Measurements from ENCODE around the gene WDR27. TPM values are rescaled to one million over a fixed set of nuclear protein-coding genes. Genes with fewer than 3 reads are reported as not detected.

WDR27 gene
- total RNA-seq, 1 experiment from 2014 or later, result 18.0 TPM

DNA sequence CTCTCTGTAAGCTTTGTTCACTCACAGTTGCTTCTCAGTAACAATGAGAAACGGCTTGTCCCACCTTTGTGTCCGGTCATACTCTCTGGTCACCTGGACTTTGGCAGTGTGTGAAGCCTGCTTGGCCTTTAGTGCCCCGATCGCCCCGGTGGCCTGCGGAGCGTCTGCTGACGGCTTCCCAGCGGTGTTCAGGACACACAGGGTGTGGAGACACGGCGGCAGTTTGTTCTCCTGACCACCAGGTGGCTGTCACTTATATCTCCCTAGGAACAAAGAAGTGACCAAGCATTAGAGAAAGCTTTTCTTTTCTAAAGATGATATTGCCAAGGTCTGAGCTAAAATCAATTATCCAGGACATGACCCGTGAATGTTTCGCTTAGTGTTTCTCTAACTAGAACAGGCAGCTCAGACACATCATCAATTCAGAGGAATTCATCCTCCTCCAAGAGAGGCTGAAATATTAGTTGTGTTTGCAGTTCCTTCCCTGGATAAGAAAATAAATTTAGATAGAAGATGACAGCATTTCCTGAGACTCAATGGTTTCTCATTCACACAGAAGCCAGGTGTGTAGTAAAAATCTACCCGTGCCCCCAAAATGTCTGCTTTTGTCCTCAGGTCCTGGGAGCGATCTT is 280.8 kb downstream of the WDR27 start:
- no peak for DNase-seq
- no peaks in the 10 kb centered on the region for H3K36me3 ChIP-seq
- H3K27me3 ChIP-seq, result no peaks in the 10 kb centered on the region
- no peak overlapping the region for H3K4me3 ChIP-seq
- H3K9me3 ChIP-seq, result no peaks in the 10 kb centered on the region

DNA sequence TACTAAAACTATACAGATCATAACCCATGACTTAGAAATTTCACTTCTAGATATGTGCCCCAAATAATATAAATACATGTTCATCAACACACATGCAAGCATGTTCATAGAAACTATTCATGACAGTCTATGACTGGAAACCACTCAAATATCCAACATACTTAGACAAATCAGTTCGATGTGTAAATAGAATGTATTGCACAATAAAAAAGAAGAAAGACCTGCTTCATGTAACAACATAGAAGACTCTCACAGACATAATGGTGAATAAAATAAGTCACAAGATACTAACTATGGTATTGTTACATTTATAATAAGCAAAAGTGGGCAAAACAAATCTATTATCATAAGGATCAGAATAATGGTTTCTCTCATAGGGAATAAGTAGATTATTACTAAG is 284.7 kb downstream of the WDR27 start:
- peaks cover 14% of the 10 kb centered on the region for H3K9me3 ChIP-seq
- H3K4me3 ChIP-seq, result no peak overlapping the region
- H3K36me3 ChIP-seq, result no peaks in the 10 kb centered on the region
- DNase-seq, result no peak
- H3K27me3 ChIP-seq, result no peaks in the 10 kb centered on the region

DNA sequence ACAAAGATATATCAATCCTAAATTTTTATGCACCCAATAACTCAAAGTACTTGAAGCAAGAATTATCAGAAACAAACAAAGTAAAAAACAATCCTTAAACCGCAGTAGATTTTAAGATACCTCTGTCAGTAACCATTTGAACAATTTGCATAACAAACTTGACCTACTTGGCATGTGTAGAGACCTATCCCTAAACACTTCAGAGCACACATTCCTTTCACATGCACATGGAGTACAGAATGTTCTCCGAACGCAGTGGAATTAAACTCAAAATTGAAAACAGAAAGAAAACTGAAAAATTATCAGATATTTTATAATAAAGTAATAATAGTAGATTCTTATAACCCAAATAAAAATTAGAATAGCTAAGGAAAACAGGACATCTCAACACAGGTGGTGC is 285.6 kb downstream of the WDR27 start:
- H3K4me3 ChIP-seq, result no peak overlapping the region
- no peak for DNase-seq
- no peaks in the 10 kb centered on the region for H3K27me3 ChIP-seq
- H3K9me3 ChIP-seq, result peaks cover 14% of the 10 kb centered on the region
- H3K36me3 ChIP-seq, result no peaks in the 10 kb centered on the region

DNA sequence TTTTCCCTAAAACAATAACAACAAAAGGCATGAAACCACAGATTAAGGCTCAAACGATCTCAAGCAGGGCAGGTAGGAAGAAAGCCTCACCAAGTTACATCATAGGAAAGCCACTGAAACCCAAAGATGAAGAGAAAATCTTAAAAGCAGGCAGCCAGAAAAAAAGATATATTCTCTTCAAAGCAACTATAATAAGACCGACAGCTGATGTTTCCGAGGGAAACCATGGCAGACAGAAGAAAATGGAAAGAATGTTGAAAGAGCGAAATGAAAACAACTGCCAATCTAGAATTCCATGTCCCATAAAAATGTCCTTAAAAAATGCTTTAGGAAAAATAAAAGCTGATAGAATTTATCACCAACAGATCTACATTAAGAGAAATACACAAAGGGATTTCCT is 286.6 kb downstream of the WDR27 start:
- Histone ChIP-seq H3K36me3 (no peaks in the 10 kb centered on the region), H3K27me3 (no peaks in the 10 kb centered on the region), H3K4me3 (no peak overlapping the region), H3K9me3 (peaks cover 15% of the 10 kb centered on the region)
- no peak for DNase-seq

DNA sequence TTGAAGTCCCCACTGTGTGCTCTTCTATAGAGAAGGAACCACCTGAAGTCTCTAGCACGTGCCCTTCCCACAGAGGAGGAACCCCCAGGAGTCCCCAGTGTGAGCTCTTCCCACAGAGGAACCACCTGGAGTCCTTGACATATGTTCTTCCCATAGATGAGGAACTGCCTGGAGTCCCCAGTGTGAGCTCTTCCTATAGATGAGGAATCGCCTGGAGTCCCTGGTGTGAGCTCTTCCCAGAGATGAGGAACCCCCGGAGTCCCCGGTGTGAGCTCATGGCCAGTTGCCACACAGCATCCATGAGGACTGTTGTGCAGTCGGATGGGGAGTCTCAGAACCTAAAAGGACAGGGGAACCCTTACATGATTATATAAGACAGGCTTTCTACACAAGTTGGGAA is 290.1 kb downstream of the WDR27 start:
- Histone ChIP-seq H3K9me3 (peaks cover 15% of the 10 kb centered on the region), H3K36me3 (no peaks in the 10 kb centered on the region), H3K4me3 (no peak overlapping the region), H3K27me3 (no peaks in the 10 kb centered on the region)
- no peak for DNase-seq

DNA sequence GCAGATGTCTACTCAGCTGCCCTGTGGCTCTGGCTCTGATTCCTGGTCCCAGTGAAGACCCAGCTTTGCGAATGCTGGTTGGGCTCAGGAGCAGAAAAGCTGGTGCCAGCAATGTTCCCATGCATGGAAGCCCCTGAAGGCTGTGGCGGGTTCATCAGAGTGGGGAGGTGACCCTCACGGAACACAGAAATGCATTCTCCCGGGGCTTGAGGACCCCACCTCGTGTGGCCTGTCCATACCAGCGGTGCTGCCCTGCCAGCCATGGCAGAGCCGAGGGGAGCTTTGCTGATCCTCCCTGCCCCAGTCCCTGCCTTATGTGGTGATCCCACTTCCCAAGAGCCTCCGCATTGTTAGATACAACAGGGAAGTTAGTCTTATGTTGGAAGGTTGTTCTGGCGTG is 290.5 kb downstream of the WDR27 start:
- no peaks in the 10 kb centered on the region for H3K36me3 ChIP-seq
- no peak for DNase-seq
- H3K9me3 ChIP-seq, result peaks cover 15% of the 10 kb centered on the region
- H3K4me3 ChIP-seq, result no peak overlapping the region
- no peaks in the 10 kb centered on the region for H3K27me3 ChIP-seq

DNA sequence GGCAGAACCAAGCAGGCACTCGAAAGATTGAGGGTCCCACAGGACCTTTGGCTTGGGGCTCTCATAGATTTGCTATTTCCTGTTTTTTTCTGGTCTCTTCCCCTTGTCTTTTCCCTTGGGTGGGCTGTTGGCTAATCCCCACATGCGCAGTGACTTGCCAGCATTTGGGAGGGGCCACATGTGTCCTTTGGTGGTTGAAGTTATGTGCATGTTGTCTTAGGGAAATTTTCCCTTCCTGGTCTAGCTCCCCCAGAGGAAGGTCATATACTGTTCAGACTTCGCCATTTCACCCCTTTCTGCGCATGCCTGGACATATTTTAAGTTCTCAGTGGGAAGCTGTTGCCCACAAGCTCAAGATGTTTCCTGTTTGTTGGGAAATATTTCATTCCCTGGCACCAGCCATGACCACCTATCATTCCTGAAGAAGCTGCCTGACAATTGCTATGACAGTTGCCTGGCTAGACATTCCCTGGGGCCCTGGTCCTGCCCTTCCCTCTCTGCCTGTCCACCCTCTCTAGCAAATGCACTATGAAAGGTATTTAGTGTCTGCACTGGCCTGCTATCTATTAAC is 292.0 kb downstream of the WDR27 start:
- Histone ChIP-seq H3K9me3 (peaks cover 4% of the 10 kb centered on the region; the same call in 1 of the 2 replicates), H3K36me3 (no peaks in the 10 kb centered on the region), H3K27me3 (no peaks in the 10 kb centered on the region), H3K4me3 (no peak overlapping the region)
- DNase-seq, result no peak

- no peak for DNase-seq
- Histone ChIP-seq H3K4me3 (no peak overlapping the region), H3K9me3 (0 out of 2 replicates have a peak, but pooled peaks cover 2% of the 10 kb centered on the region), H3K27me3 (no peaks in the 10 kb centered on the region), H3K36me3 (no peaks in the 10 kb centered on the region)
Observed at GRCh38 chr6:169407325-169407724, 294.5 kb downstream of the WDR27 start.

Other genes with a start within 250 kb of the WDR27 start
- 12.7 and 15.3 TPM in 2 replicates for gene C6orf120, start 97 bp upstream of the WDR27 start, total RNA-seq (2014; rRNA removed; shearing (Covaris generic); ENCODE audit: low replicate concordance)
- gene PHF10, start 22.5 kb upstream of the WDR27 start, total RNA-seq (2014; rRNA removed; shearing (Covaris generic); ENCODE audit: low replicate concordance), result 36.6 and 40.6 TPM in 2 replicates
- 0.10 TPM in 1 of 2 replicates, not detected in the other for gene DYNLT2, start 49.5 kb upstream of the WDR27 start, total RNA-seq (2014; rRNA removed; shearing (Covaris generic); ENCODE audit: low replicate concordance)
- 22.5 and 39.6 TPM in 2 replicates for gene ERMARD, start 49.6 kb upstream of the WDR27 start, total RNA-seq (2014; rRNA removed; shearing (Covaris generic); ENCODE audit: low replicate concordance)